HG02981 (cell line): ENCODE data around the gene PTH.
A peak's percentile ranks its signal among the peaks of the same experiment; 100 is the strongest.

Experiments
- ATAC-seq: cut with Tn5 transposase; IDR thresholded peaks from one replicate; pipeline ENCODE4 v1.9.1; 2021; ENCODE audit warnings: mild to moderate bottlenecking, moderate library complexity; ENCODE audit not compliant: unreplicated experiment

PTH gene

DNA sequence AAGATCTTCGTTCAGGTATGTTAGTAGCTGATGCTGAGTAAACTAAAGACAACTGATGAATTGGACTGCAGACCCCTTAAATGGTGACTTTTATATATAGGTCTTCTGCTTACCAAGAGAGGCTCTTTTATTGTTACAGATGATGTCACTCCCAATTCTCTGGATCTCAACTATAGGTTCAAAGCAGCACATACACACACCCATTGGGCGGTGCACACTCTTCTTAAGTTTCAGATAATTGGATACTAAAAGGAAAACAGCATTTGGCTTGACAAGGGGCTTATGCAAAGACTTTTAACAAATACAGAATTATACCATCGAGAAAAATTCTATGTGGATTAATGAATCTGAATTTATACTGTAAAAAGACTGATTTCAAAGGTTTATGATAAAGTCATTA, at the start of gene PTH:
Gene PTH (minus strand): TSS at position 69 of the 400 bp plus-strand sequence. CDS start 3,142 bp downstream, outside the sequence.
- no peak for ATAC-seq

DNA sequence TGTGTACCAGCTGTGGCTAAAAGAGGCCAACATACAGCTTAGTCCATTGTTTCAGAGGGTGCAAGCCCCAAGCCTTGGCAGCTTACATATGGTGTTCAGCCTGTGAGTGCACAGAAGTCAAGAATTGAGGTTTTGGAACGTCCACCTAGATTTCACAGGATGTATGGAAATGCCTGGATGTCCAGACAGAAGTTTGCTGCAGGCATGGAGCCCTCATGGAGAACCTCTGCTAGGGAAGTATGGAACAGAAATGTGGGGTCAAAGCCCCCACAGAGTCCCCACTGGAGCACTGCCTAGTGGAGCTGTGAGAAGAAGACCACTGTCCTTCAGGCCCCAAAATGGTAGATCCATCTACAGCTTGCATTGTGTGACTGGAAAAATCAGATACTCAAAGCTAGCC, 42.2 kb upstream of the PTH start:
- no peak for ATAC-seq

DNA sequence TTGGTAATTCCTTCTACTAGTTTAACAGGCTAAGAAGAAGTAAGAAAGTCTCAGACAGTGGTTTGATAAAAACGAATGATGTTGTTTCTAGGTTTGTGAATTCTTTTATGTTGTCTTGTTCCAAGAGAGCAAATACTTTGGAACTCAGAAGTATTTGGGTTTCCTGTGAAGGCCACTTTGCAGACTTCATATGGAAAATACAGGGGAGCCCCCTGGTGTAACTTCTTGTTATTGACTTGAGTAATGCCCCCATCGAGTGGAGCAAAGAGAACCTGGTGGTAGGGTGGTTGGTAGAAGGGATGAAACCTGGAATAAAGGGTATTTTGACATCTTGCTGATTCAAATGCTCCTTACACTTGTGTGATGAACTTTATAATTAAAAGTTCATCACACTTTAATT, 40.0 kb upstream of the PTH start:
- ATAC-seq = no peak

DNA sequence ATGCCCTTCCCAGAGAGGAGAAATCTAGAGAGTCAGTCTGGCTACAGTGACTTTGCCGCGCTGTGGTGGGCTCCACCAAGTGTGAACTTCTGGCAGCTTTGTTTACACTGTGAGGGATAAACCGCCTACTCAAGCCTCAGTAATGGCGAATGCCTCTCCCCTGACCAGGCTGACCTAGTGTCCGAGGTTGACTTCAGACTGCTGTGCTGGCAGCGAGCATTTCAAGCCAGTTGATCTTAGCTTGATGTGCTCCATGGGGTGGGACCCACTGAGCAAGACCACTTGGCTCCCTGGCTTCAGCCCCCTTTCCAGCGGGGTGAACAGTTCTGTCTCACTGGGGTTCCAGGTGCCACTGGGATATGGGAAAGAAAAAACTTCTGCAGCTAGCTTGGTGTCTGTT, 38.6 kb upstream of the PTH start:
- no peak for ATAC-seq

DNA sequence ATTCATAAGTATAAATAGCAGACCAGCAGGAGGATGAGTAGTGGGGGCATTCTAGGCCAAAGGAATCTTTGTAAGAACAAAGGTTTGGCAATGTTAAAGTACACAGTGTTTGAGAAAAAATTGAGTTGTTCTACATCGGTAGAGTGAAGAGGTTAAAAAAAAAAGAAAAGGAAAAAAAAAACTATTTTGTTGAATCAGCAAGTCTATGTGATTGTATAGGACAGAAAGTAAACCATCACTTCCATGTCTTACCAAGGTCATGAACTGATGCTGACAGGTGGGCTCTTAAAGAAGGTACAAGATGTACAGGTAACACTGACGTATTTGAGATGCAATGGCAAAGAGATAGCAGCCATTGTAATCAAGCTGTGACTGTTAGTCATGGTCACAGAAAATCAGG, 29.5 kb upstream of the PTH start:
- ATAC-seq = no peak

DNA sequence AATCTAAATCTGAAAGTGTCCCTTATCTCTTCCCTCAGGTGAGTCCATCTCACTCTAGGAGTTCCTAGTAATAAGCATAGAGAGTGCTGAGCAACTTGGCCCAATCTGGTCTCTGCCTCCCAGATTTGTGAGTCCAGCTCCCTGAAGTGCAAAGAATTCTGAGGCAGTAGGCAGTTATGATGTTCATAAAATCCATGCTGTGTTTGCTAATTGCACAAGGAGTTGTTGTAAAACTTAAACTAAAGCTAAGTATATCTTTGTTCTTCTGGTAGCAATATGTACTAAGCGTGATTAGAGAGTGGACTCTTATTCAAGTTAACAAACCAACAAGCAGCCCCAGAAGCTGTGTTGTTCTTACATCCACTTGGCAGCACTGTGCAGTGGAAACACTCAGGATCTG, 7.6 kb upstream of the PTH start:
- ATAC-seq = no peak

DNA sequence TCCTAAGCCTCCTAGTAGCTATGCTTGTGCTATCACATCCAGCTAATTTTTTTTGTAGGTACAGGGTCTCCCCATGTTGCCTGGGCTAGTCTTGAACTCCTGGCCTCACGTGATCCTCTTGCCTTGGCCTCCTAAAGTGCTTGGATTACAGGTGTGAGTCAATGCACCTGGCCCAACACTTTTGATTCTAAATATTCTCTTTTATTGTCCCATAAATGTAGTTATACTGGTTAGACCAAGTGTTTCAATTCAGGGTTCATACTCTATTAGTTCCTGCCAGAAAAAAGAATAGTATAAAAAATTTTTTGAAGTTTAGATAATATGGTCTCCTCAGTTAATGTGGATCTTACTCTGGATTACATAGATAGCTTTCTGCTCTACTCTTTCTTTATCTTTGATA, 6.7 kb upstream of the PTH start:
- ATAC-seq = no peak

DNA sequence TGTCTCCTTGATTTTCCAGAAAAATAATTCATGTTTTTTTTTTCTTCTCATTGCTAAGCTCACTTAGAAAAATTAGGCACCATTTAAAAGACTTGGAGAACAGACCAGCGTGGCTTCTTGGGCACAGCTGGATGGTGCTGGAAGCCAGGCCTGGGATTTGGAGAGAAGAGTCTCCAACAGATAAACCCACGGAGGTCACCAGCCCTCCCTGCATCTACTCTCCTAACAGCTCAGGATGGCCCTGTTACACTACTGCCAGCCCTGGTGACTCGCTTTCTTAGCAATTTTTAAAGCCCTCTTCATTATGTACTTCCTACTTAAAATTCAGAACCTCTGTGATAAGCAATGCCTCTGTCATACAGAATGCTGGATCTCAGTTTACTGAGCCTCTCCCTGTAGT, 1.7 kb downstream of the PTH start:
- no peak for ATAC-seq

DNA sequence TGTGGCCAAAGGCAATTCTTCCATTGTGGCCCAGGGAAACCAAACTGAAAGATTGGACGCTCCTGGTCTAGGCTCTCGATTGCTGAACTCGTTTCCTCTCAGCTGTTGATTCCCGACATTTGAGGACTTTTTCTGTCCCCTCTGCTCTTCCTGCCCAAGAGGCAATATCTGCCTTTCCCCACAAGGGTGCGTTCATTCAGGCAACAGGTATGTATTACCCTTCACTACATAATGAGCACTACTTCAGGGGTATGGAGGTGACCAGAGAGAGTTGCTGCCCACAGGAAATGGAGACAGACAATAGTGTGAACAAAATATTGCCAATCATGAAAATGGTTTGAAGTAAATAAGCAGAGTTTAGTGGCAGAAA, 8.2 kb downstream of the PTH start:
- peak; percentile 63 for ATAC-seq

DNA sequence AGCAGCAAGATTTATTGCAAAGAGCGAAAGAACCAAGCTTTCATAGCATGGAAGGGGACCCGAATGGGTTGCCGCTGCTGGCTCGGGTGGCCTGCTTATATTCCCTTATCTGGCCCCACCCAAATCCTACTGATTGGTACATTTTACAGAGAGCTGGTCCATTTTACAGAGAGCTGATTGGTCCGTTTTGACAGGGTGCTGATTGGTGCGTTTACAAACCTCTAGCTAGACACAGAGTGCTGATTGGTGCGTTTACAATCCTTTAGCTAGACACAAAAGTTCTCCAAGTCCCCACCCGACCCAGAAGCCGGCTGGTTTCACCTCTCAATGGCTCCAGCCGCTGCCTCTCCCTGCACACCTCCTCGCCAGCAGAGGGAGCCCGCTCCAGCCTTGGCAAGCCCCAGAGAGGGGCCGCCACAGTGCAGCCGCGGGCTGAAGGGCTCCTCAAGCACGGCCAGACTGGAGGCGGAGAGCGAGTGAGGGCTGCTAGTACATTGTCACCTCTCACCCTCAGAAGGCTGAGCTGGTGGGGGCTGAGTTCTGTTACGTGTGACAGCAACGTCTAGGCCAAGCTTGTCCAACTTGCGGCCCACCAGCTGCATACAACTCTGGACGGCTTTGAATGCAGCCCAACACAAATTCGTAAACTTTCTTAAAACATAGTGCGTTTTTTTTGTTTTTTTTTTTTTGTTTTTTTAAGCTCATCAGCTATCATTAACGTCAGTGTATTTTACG, 8.7 kb downstream of the PTH start:
- ATAC-seq = peak; percentile 92

DNA sequence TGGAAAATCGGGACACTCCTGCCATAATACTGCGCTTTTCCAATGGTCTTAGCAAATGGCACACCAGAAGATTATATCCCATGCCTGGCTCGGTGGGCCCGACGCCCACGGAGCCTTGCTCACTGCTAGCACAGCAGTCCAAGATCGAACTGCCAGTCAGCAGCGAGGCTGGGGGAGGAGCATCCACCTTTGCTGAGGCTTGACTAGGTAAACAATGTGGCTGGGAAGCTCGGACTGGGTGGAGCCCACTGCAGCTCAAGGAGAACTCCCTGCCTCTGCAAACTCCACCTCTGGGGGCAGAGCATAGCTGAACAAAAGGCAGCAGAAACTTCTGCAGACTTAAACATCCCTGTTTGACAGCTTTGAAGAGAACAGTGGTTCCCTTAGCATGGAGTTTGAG, 15.6 kb downstream of the PTH start:
- ATAC-seq = no peak

DNA sequence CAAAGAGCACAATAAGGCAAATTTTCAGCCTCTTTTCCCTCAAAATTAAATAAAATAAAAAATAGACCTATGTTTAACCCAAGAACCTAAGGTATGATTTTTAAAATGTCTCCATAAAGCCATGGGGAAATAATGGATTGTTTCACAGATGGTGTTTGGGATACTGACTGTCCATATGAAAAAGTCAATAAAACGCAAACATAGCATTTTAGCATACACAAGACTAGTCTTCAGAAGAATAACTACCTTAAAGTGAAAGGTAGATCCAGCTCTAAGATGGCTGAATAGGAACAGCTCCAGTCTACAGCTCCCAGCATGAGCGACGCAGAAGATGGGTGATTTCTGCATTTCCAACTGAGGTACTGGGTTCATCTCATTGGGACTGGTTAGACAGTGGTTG, 16.1 kb downstream of the PTH start:
- no peak for ATAC-seq

DNA sequence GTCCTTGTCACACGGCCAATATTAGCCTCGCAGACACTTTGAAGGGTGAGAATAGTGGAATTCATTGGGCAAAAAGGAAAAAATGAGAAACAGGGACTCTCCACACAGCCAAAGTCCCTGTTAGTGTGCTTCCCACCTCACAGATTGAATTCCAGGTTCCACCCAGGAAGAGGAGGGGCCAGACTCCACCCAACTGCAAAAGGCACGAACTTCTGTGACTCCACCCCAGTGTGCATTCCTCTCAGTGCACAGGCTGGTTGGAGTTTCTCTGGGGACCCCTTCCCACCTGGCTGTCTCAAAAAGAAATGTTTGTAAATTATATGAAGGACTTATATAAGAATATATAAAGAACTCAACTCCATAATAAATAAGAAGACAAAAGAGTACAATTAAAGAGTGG, 20.7 kb downstream of the PTH start:
- ATAC-seq = no peak

DNA sequence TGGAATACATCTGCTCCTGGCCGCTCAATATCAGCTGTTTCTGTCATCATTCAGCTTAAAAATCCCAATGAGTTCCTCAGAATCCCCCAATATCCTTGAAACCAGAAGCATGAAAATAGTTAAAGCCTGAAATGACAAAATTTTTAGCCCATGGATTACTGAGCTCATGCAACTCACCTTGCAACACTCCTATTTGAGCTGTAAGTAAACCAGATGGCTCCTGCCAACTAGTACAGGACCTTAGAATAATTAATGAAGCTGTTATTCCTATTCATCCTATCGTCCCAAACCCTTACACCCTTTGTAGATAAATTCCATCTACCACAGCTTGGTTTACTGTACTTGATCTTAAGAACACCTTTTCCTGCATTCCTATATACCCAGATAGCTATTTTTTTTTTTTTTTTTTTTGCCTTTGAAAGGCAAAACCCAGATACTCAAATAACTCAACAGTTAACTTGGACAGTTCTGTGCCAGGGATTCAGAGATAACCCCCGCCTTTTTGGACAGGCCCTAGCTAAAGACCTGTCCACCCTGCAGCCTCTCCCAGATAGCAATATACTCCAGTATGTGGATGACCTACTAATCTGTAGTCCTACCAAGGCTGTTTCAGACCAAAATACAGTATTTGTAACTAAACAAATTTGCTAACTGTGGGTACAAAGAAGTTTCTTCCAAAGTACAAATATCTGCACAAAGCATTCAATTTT, 22.6 kb downstream of the PTH start:
- no peak for ATAC-seq

DNA sequence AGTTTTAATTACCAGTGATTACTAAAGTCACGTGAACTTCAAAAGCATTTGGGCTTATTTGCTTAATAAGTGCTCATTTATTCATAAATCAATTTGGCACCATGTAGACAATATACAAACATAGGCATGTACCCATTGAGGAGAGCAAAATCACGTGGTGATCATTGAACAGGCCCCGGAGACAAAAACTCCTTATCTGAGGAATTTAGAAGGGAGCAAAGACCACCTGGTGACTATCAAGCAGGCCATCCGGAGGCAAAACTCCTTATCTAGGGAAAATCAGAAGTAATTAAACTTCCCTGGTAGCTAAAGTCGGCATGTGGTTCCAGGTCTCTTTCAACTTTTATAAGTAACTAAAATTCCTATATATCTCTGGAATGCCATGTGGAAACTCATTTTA, 27.0 kb downstream of the PTH start:
- ATAC-seq = no peak

DNA sequence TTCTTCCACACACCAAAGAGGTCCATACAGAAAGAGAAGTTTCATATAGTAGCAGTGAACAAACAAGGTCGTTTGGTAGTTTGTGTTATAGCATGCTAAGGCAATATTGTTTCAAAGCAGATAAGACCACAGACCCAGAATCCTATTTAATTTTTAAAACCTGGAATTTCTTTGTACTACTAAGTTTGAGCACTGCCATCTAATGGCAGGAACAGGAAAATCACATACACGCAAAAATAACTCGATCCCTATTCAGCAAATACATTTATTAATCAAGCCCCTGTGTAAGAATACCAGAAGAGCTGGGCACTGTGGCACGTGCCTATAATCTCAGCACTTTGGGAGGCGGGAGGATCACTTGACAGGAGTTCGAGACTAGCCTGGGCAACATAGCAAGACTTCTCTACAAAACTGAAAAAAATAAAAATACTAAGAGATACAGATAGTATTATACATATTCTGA, 29.9 kb downstream of the PTH start:
- ATAC-seq = no peak

DNA sequence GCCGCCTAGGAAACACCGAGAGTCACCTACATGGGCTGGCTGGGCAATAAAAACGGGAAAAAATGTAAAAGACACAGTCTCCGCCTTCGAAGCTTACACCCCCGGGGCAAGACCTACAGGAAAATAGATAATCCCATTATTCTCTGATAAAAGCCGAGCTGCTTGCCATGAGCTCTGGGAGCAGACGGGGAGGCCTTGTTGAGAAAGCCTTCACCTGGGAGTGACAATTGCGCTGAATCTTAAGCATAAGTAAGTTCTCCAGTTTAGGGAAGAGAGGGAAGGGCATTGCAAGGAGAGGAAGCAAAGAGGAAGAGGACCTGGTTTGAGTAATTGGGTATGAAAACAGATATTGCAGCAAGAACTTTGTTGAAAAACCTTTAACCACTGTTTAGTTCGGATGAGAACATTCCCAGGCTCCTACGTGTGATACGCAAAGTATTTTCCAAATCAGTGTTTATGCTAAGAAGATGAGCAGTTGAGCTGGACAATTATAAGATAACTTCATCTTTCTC, 32.0 kb downstream of the PTH start:
- no peak for ATAC-seq

DNA sequence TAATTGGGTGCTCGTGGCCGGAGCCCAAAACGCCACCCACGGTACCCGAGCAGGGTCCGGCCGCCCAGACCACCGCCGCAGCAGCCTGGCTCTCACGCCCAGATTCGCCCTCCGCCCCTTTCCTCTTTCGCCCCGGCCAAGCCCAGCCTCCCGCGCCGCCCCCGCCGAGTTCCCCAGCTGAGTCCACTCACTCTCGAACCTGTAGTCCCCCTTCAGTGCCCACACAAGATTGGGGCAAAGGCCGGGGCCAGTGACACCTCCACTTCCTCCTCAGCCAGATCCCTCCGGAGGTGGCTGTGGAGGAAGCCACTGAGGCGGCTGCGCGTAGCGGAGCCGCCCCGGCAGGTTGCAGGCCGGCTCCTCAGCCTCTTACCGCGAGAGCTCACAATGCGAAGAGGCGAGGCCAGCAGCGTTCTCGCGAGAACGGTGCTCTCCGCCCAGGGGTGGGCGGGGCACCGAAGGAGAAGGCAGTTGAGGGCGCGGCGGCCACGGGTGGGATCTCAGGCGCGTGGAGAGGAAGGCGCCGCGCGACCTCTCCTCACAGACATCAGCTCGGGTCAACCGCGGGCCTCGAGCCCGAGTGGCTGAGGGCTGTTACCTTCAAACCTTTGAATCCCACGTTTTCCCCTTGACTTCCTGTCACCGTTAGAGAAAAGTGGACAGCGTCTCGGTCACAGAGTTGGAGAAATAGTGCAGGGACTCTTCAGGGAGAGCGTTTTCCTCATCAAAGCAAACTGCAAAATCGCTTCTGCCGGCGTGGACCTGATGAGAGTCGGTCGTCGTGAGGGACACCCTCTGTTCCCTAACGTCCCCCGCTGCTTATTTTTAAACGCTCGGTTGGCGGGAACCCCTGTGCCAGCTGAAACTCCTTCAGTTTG, 32.7 kb downstream of the PTH start, which contains the start of gene BTBD10:
Gene BTBD10 (minus strand): TSS at position 322 of the 878 bp plus-strand sequence. CDS start 18,098 bp downstream, outside the sequence.
- peak; percentile 97 for ATAC-seq

DNA sequence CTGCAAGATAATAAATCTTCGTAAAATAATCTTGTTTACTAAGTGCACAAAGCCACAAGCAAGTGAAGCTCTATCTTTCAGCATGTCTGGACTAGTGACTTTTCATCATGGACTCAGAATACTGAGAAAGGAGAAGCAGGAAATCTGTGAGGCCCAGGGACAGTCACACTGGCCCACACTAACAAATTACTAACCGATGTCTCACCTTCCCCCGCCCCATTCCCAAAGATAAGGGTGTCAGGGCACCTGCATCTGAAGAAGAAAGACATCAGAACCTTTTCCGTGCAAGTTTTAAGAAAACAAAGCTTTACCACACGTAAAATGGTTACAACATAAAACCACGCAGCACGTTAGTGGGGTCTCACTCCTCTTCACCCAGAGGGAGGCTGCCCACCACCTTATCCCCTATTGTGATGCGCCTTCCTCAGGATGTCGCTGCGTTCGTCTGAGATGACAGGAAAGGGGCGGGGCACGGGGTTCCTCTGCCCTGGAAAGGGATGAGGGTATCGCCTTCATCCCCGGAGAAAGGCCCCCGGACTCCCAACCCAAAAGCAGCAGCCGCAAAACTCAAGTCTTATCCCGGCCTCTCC, 33.4 kb downstream of the PTH start:
- peak; percentile 30 for ATAC-seq

DNA sequence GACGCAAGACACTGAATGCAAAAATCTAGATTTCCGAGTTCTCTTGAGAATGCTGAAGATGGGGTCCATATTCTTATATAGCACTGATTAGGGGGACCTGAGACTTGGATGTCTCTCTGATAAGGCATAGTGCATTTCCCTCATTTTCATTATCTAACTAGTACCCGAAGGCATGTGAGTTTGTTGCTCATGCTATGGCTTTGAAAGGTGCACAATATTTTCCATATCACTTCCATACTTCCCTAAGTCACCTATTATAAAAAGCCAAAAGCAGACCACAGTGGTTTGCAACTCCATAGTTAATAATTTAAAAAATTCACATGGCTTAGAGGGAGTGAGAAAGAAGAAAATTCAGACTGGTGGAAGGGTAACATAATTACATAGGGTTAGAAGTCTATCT, 34.5 kb downstream of the PTH start:
- ATAC-seq = no peak

DNA sequence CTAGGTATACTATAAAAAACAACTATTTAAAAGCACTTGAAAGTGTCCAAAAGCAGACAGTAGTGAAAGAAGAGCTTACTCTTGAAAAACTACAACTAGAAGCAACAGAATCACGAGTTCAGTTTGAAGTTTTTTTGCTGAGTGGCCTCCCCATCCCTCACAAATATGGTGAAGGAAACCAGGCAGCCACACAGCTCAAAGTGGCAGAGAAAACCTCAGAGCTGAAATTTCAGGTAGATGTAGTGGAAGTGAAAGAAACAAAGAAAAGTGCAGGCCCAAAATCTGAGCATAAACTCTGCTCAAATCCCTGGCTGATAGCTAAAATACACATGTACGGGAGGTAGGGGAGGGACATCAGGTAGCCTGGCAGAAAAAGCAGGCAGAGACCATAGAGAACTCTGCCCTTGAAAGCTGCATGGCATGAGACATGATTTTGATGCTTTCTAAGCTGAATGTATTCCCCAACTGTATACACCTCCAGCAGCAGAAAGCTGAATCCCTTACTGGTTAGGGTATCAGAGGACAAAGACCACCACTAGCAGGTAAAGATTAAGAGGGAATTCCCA, 44.9 kb downstream of the PTH start:
- no peak for ATAC-seq
